AG10803 (cell line): ENCODE results near the gene XDH.
A peak's percentile ranks its signal among the peaks of the same experiment; 100 is the strongest.

Source experiments
- DNase-seq: peaks from one replicate; pipeline ENCODE4 v3.0.0; 2010; ENCODE audit warnings: low read depth
- H3K4me3 ChIP-seq: 2 replicates; pipeline ENCODE4 v1.5.1; 2011; ENCODE audit warnings: mild to moderate bottlenecking, low read length, control low read depth
- CTCF ChIP-seq: conservative IDR thresholded peaks from 2 replicates; pipeline ENCODE4 v1.5.1; 2011; ENCODE audit warnings: mild to moderate bottlenecking, low read length, control low read depth, inconsistent platforms

XDH gene

GRCh38 chr2:31354837-31355236 lies 59.7 kb downstream of the XDH start:
- no peak for DNase-seq

GRCh38 chr2:31353179-31353578 lies 61.4 kb downstream of the XDH start:
- DNase-seq, result no peak
- TF ChIP-seq CTCF, result no peak

More at GRCh38 chr2:31354837-31355236, 59.7 kb downstream of the XDH start:
- peak; percentile 53 for TF ChIP-seq CTCF
- no peak overlapping the region for H3K4me3 ChIP-seq

GRCh38 chr2:31349684-31350083 lies 64.9 kb downstream of the XDH start:
- no peak for DNase-seq
- no peak for TF ChIP-seq CTCF
- H3K4me3 ChIP-seq, result no peak overlapping the region

More at GRCh38 chr2:31353179-31353578, 61.4 kb downstream of the XDH start:
- H3K4me3 ChIP-seq, result no peak overlapping the region

GRCh38 chr2:31349160-31349559 lies 65.4 kb downstream of the XDH start:
- no peak overlapping the region for H3K4me3 ChIP-seq
- no peak for TF ChIP-seq CTCF
- DNase-seq, result no peak

GRCh38 chr2:31348618-31349017 lies 65.9 kb downstream of the XDH start:
- no peak for TF ChIP-seq CTCF
- no peak for DNase-seq
- H3K4me3 ChIP-seq, result no peak overlapping the region

GRCh38 chr2:31347750-31348149 lies 66.8 kb downstream of the XDH start:
- no peak overlapping the region for H3K4me3 ChIP-seq
- peak; percentile 94 for DNase-seq
- TF ChIP-seq CTCF, result no peak

GRCh38 chr2:31347319-31347718 lies 67.2 kb downstream of the XDH start:
- TF ChIP-seq CTCF, result no peak
- peak; percentile 13 for DNase-seq
- no peak overlapping the region for H3K4me3 ChIP-seq
